Measurements from ENCODE around the gene ZNF865. TPM values are rescaled to one million over a fixed set of nuclear protein-coding genes. Genes with fewer than 3 reads are reported as not detected.

ZNF865 gene
- total RNA-seq, 1 experiment from 2014 or later, result 16.2 TPM

- Histone ChIP-seq H3K36me3 (ENCODE audit: control insufficient read depth in 1 of 2, insufficient read depth in 2 of 2, low read length in 2 of 2) (peaks cover 0 to 8% of the 10 kb centered on the region in 2 experiments; a peak in 3 of 4 replicates), H3K27me3 (ENCODE audit: insufficient read depth, low read length) (no peaks in the 10 kb centered on the region), H4K20me1 (ENCODE audit: insufficient read depth) (no peaks in the 10 kb centered on the region), H3K9ac (ENCODE audit: low read length) (peak overlapping the region; percentile 80), H3K9me2 (ENCODE audit: insufficient read depth) (no peaks in the 10 kb centered on the region), H3K79me2 (ENCODE audit: insufficient read depth, low read length) (peaks cover 5% of the 10 kb centered on the region), H3K4me1 (ENCODE audit: control insufficient read depth in 1 of 2, insufficient read depth in 2 of 2, low read length in 2 of 2) (peaks cover 27 to 46% of the 10 kb centered on the region in 2 experiments), H3K9me3 (ENCODE audit: control insufficient read depth in 1 of 2, insufficient read depth in 1 of 2, low read depth in 1 of 2, low read length in 2 of 2) (no peaks in the 10 kb centered on the region), H3K4me2 (ENCODE audit: low read length) (peak overlapping the region; percentile 96), H3K27ac (ENCODE audit: low read depth, low read length) (peak overlapping the region; percentile 83), H3K4me3 (replicated peaks in 1 of 2; ENCODE audit: low read depth in 1 of 2, low read length in 2 of 2) (peak overlapping the region; percentile 56 to 67), H2AFZ (ENCODE audit: low read depth, low read length, poor library complexity, severe bottlenecking) (no peak overlapping the region)
- POLR2A ChIA-PET, result interaction anchor here (1.8 kb wide), 1 partner anchor 53 kb away, joined by 7 read pairs; the partner anchor contains the start of gene U2AF2
- intact Hi-C loops (cut with micrococcal nuclease), result no loop called here
- DNase-seq (ENCODE audit: low read depth, low spot score) (no peak), ATAC-seq (no peak)
- TF ChIP-seq JUND (IDR thresholded peaks at IDR 0.05) (no peak), RAD21 (IDR thresholded peaks at IDR 0.05; ENCODE audit: low read depth) (no peak), TCF7L2 (IDR thresholded peaks at IDR 0.05; ENCODE audit: borderline replicate concordance, extremely low read depth, insufficient read depth, insufficient read length) (no peak), REST (IDR thresholded peaks at IDR 0.05; ENCODE audit: low read depth) (no peak), FOSL1 (IDR thresholded peaks at IDR 0.05; ENCODE audit: low read depth) (no peak), POLR2AphosphoS5 (IDR thresholded peaks at IDR 0.05; ENCODE audit: low read depth, low read length) (peak; percentile 24; the same call in 1 of the 2 replicates)
- BruUV-seq (replicated peaks), result no TSS peak
- CTCF ChIA-PET, result interaction anchor here (2.5 kb wide), 1 partner anchor 31 kb away, joined by 14 read pairs; no protein-coding TSS in a partner anchor
- RAD21 ChIA-PET (ENCODE audit: low non-redundant PET in 1 of 2, low total read pairs in 2 of 2, uncharacterized antibody in 2 of 2, unreplicated experiment in 2 of 2), result no interaction called here
Measured at GRCh38 chr19:55600662-55601028, 4.8 kb upstream of the ZNF865 start.
